ENCODE measurements around the gene DMC1.
"Not testable (repeated sequence)": the region's sequence is repeated elsewhere in the genome, so short reads cannot be mapped to it uniquely, and the experiment has no call there.

DMC1 gene

GRCh38 chr22:38497869-38498268 is 72.1 kb downstream of the DMC1 start:
- no peak for DNase-seq

- no peak for DNase-seq
These were observed 75.0 kb downstream of the DMC1 start for GRCh38 chr22:38494939-38495338.

- DNase-seq, result no peak
These were observed 75.5 kb downstream of the DMC1 start for GRCh38 chr22:38494498-38494897.

GRCh38 chr22:38491707-38492348 is 78.2 kb downstream of the DMC1 start:
- DNase-seq, result no peak

GRCh38 chr22:38490915-38491314 is 79.1 kb downstream of the DMC1 start:
- DNase-seq, result peak; percentile 33

- DNase-seq, result no peak
These were observed 79.5 kb downstream of the DMC1 start for GRCh38 chr22:38490475-38490874.

- no peak for DNase-seq
These were observed 80.3 kb downstream of the DMC1 start for GRCh38 chr22:38489561-38490145.

GRCh38 chr22:38489142-38489541 is 80.8 kb downstream of the DMC1 start:
- DNase-seq, result no peak

- no peak for DNase-seq
These were observed 82.0 kb downstream of the DMC1 start for GRCh38 chr22:38487946-38488345.

GRCh38 chr22:38485783-38486182 is 84.2 kb downstream of the DMC1 start:
- no peak for DNase-seq

- no peak for DNase-seq
These were observed 85.7 kb downstream of the DMC1 start for GRCh38 chr22:38484244-38484643.

- no peak for DNase-seq
These were observed 87.2 kb downstream of the DMC1 start for GRCh38 chr22:38482662-38483308.

GRCh38 chr22:38481871-38482332 is 88.1 kb downstream of the DMC1 start:
- no peak for DNase-seq

- no peak for DNase-seq
These were observed 88.7 kb downstream of the DMC1 start for GRCh38 chr22:38481162-38481870.

GRCh38 chr22:38479096-38479837 is 90.7 kb downstream of the DMC1 start:
- DNase-seq, result no peak

- DNase-seq, result no peak
These were observed 92.4 kb downstream of the DMC1 start for GRCh38 chr22:38477585-38477984.

- DNase-seq, result no peak
These were observed 95.9 kb downstream of the DMC1 start for GRCh38 chr22:38474003-38474607.

- no peak for DNase-seq
These were observed 98.7 kb downstream of the DMC1 start for GRCh38 chr22:38471237-38471636.

- not testable (repeated sequence) for DNase-seq
These were observed 99.8 kb downstream of the DMC1 start for GRCh38 chr22:38470179-38470578.

- DNase-seq, result no peak
These were observed 100.6 kb downstream of the DMC1 start for GRCh38 chr22:38469306-38469781.
